HEK293T (cell line): ENCODE data around the gene FBRSL1.

ENCODE experiments used
- ARNT ChIP-seq: fragments of 450-650 bp; IDR thresholded peaks from 2 replicates; pipeline ENCODE4 v1.6.1; 2017; ENCODE audit warnings: mild to moderate bottlenecking
- BHLHE40 ChIP-seq: fragments of 450-650 bp; IDR thresholded peaks from 2 replicates; pipeline ENCODE4 v1.6.1; 2016; ENCODE audit warnings: mild to moderate bottlenecking, moderate library complexity, borderline replicate concordance
- ELF4 ChIP-seq: fragments of 450-650 bp; IDR thresholded peaks from 2 replicates; pipeline ENCODE4 v1.6.1; 2017; ENCODE audit warnings: antibody characterized with exemption
- FOXA1 ChIP-seq: fragments of 450-650 bp; IDR thresholded peaks from 2 replicates; pipeline ENCODE4 v1.6.1; 2016; ENCODE audit warnings: mild to moderate bottlenecking
- FOXK2 ChIP-seq: fragments of 450-650 bp; IDR thresholded peaks from 2 replicates; pipeline ENCODE4 v1.6.1; 2016; ENCODE audit warnings: mild to moderate bottlenecking
- FOXM1 ChIP-seq: fragments of 450-650 bp; IDR thresholded peaks from 2 replicates; pipeline ENCODE4 v1.6.1; 2017; ENCODE audit warnings: mild to moderate bottlenecking, borderline replicate concordance
- NFRKB ChIP-seq: fragments of 450-650 bp; IDR thresholded peaks from 2 replicates; pipeline ENCODE4 v1.6.1; 2016; ENCODE audit warnings: mild to moderate bottlenecking, moderate library complexity
- SP1 ChIP-seq: fragments of 450-650 bp; IDR thresholded peaks from 2 replicates; pipeline ENCODE4 v1.6.1; 2017
- TARDBP ChIP-seq: fragments of 450-650 bp; IDR thresholded peaks from 2 replicates; pipeline ENCODE4 v1.6.1; 2016

- no peak for TF ChIP-seq SP1
- TF ChIP-seq FOXA1: no peak
- no peak for TF ChIP-seq BHLHE40
- TF ChIP-seq TARDBP: no peak
- no peak for TF ChIP-seq FOXK2
- TF ChIP-seq ELF4: no peak
- TF ChIP-seq FOXM1: no peak
- no peak for TF ChIP-seq NFRKB
- TF ChIP-seq ARNT: no peak
These were observed 26.4 kb downstream of the FBRSL1 start for GRCh38 chr12:132516095-132517012.
